ENCODE data around the gene P2RX7.

P2RX7 gene

DNA sequence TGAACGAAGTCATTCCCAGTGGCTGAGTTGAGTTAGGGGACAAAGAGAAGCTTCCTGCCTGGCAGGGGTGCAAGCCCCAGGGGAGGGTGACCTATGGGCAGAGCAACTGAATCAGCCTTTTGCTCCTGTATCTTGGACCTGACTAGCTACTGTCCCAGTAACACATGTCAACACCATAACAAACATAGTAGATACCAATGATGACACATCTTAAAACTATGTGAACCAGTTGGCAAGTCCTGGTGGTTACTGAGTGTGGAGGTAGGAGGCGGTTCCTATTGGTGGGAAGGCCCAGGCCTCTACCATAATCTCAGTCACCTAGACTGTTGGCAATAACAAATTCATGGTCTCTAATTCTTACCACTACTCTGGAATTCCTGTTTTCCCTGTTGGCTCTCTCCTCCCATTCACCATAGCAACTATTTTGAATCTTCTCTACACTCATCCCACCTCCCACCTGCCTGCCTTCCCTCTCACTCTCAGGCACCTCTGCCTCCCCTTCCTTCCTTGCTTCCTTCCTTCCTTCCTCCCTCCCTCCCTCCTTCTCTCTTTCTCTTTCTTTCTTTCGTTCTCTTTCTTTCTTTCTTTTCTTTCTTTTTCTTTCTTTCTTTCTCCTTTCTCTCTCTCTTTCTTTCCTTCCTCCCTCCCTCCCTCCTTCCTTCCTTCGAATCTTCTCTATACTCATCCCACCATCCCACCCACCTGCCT, 8.1 kb upstream of the P2RX7 start:
- TF ChIP-seq, protein P1, sequence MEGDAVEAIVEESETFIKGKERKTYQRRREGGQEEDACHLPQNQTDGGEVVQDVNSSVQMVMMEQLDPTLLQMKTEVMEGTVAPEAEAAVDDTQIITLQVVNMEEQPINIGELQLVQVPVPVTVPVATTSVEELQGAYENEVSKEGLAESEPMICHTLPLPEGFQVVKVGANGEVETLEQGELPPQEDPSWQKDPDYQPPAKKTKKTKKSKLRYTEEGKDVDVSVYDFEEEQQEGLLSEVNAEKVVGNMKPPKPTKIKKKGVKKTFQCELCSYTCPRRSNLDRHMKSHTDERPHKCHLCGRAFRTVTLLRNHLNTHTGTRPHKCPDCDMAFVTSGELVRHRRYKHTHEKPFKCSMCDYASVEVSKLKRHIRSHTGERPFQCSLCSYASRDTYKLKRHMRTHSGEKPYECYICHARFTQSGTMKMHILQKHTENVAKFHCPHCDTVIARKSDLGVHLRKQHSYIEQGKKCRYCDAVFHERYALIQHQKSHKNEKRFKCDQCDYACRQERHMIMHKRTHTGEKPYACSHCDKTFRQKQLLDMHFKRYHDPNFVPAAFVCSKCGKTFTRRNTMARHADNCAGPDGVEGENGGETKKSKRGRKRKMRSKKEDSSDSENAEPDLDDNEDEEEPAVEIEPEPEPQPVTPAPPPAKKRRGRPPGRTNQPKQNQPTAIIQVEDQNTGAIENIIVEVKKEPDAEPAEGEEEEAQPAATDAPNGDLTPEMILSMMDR (conservative IDR thresholded peaks at IDR 0.05; ENCODE audit: low read depth, low read length) = no peak
- DNase-seq (ENCODE audit: low read depth) = peak; percentile 95
- H3K4me3 ChIP-seq (ENCODE audit: low read depth, low read length) = no peak overlapping the region

DNA sequence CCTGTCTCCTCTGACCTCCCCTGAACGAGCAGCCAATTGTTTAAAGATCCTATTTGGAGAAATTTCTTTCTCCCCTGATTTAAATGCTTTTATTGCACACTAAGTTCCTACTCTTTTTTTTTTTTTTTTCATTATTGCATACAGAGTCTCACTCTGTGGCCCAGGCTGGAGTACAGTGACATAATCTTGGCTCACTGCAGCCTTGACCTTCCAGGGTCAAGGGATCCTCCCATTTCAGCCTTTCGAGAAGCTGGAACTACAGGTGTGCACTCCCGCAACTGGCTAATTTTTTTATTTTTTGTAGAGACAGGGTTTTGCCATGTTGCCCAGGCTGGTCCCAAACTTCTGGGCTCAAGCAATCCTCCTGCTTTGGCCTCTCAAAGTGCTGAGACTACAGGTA, 5.2 kb upstream of the P2RX7 start:
- DNase-seq (ENCODE audit: low read depth) = no peak
- TF ChIP-seq, protein P1 (conservative IDR thresholded peaks at IDR 0.05; ENCODE audit: low read depth, low read length) = no peak
- no peak overlapping the region for H3K4me3 ChIP-seq (ENCODE audit: low read depth, low read length)

DNA sequence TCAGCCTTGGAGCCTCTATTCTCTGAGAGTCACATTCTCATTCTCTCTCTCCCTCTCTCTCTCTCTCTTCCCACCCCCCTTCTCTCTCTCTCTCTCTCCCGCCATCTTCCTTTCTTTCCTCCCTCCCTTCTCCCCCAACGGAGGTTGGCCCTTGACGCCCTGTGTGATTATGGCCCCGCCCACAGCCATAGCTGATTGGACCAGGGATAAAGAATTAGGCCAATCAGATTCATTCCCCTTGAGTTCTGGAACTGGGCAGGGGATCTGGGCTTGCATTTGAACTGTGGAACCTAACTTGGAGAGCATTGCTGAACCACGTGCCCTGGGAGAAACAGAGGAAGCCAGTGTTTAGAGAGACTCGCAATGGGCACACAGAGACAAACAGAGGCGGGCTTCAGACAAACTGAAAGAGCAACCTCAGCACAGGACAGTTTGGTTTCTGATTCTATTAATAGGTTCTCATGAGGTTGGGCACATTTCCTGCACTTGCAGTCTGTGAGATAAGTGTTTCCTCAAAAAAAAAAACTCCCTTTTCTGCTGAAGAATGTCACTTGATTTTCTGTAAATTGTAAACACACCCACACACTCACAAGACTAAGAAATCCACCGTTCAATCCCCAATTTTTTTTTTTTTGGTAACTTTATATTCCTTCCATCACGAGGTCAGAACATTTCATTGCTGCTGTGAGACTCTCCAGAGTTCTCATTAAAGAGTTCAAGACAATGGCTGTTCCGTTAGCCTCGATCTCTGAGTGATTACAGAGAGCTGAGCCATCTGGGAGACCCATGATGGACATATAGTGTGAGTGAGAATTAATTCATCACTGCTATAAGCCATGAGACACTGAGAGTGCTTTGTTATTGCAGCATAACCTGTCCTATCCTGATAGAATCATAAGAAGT, 3.5 kb upstream of the P2RX7 start:
- H3K4me3 ChIP-seq (ENCODE audit: low read depth, low read length) = no peak overlapping the region
- TF ChIP-seq, protein P1 (conservative IDR thresholded peaks at IDR 0.05; ENCODE audit: low read depth, low read length) = no peak
- peak; percentile 85 for DNase-seq (ENCODE audit: low read depth)

DNA sequence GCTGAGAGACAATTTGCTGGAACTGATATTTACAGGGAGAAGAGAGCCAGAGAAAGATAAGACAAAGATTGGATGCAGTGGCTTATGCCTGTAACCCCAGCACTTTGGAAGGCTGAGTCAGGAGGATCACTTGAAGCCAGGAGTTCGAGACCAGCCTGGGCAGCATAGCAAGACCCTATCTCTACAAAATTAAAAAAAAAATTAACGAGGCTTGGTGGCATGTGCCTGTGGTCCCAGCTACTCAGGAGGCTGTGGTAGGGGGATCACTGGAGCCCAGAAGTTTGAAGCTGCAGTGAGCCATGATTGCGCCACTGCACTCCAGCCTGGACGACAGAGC, 2.9 kb upstream of the P2RX7 start:
- TF ChIP-seq, protein P1 (conservative IDR thresholded peaks at IDR 0.05; ENCODE audit: low read depth, low read length) = no peak
- DNase-seq (ENCODE audit: low read depth) = no peak
- H3K4me3 ChIP-seq (ENCODE audit: low read depth, low read length) = no peak overlapping the region

DNA sequence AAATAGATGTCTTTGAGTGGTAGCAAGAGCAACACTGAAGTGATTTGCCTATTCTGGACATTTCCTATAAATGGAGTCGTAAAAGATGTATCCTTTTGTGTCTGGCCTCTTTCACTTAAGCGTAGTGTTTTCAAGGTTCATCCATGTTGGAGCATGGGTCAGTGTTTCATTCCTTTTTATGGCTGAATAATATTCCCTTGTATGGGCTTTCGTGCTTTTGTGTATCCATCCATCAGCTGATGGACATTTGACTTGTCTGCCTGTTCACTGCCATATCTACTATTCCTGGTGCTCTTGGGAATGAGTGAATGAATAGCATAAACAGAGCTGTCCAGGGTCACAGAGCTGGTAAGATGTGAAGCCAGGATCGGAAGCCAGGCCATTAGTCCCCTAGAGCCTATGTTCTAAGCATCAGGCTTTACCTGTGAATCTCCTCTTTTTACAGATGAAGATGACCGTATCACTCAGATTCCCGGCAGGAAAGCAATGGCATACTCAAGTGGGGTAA, 1.8 kb upstream of the P2RX7 start:
- no peak for DNase-seq (ENCODE audit: low read depth)
- TF ChIP-seq, protein P1 (conservative IDR thresholded peaks at IDR 0.05; ENCODE audit: low read depth, low read length) = no peak
- no peak overlapping the region for H3K4me3 ChIP-seq (ENCODE audit: low read depth, low read length)

DNA sequence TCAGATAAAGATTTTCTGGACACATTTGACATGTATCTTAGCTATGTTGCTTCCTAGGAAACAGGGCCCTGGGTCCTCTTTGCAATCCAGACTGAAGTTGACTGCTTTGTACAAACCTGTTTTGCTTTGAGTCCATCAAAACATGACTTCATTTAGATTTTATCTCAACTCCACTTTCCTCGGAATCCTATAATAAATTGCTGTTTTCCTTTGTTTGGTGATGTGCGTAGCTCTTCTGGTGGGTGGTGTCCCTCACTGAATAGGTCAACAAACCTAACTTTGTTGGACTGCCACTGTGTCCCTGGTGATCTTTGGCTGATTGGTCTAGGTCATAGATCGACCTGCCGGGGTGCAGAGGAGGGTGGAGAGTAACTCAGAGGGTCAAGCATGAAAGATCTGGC, 735 bp upstream of the P2RX7 start:
- TF ChIP-seq, protein P1 (conservative IDR thresholded peaks at IDR 0.05; ENCODE audit: low read depth, low read length) = no peak
- DNase-seq (ENCODE audit: low read depth) = no peak
- H3K4me3 ChIP-seq (ENCODE audit: low read depth, low read length) = no peak overlapping the region
